Measurements from ENCODE around the gene ZSWIM1.

DNA sequence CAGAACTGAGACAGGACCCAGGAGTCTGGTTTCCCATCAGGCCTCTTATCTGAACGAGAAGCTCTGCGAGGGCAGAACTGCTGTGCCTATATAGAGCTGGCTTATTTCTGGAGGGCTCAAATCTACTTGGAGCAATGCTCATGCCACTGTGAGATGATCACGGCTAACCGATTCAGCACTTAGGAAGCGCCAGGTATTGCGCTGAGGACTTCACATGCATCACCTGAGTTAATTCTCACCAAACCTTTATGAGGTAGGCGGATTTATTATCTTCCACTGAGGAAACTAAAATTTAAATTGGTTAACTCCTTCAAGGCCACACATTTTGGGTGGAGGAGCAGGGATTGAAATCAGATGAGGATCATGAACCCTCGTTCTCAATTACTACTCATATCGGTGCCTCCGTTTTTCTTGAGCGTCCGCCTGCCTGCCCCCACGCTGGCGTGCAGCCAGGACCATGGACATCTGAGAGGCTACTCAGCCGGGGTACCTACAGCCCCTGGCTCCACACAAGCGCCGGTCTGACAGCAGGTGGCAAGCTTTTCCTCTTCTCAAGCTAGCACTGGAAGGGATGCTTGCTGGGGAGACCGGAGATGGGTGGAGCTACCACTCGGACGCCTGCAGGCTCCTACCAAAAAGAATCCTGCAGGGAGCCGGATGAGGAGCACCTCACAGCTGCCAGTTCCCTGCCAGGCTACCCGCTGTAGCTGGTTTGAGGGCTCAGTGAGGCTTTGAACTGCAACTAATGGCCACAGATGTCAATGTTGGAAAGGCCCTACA lies 52.4 kb downstream of the ZSWIM1 start:
- no peak for TF ChIP-seq EZH2 (optimal IDR thresholded peaks at IDR 0.05; ENCODE audit: low read depth, low read length)
- TF ChIP-seq, protein P1, sequence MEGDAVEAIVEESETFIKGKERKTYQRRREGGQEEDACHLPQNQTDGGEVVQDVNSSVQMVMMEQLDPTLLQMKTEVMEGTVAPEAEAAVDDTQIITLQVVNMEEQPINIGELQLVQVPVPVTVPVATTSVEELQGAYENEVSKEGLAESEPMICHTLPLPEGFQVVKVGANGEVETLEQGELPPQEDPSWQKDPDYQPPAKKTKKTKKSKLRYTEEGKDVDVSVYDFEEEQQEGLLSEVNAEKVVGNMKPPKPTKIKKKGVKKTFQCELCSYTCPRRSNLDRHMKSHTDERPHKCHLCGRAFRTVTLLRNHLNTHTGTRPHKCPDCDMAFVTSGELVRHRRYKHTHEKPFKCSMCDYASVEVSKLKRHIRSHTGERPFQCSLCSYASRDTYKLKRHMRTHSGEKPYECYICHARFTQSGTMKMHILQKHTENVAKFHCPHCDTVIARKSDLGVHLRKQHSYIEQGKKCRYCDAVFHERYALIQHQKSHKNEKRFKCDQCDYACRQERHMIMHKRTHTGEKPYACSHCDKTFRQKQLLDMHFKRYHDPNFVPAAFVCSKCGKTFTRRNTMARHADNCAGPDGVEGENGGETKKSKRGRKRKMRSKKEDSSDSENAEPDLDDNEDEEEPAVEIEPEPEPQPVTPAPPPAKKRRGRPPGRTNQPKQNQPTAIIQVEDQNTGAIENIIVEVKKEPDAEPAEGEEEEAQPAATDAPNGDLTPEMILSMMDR (IDR thresholded peaks at IDR 0.05; ENCODE audit: low read length), result peak; percentile 42
